DMS53 (cell line): ENCODE measurements around the gene STUM.
A peak's percentile ranks its signal among the peaks of the same experiment; 100 is the strongest.

Source experiments
- DNase-seq: peaks from one replicate; lab custom pipeline; 2025; lab: John Stamatoyannopoulos, UW

Gene STUM

GRCh38 chr1:226560243-226560642 lies 11.7 kb downstream of the STUM start:
- no peak for DNase-seq

- DNase-seq, result no peak
Observed at GRCh38 chr1:226562989-226563388, 14.4 kb downstream of the STUM start.

- no peak for DNase-seq
Observed at GRCh38 chr1:226563666-226564065, 15.1 kb downstream of the STUM start.

DNA sequence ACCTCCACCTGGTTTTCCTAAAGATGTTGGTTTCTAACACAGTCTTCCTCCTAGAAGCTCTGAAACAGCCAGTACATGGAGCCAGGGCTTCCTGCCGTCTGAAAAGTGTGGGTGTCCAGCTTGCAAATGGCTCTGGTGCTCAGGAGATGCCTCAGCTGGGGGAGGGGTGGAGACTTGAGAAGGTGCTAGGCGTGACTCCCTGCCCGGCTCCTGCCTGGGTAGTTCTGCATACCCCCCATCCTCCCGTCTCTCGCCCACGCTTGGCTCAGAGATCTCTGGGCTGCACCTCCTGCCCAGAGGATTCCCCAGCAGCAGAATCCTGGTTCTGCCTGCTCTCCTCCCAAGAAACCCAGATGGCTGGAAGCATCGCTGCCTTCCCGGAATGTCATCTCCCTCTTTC lies 16.9 kb downstream of the STUM start:
- DNase-seq, result no peak

DNA sequence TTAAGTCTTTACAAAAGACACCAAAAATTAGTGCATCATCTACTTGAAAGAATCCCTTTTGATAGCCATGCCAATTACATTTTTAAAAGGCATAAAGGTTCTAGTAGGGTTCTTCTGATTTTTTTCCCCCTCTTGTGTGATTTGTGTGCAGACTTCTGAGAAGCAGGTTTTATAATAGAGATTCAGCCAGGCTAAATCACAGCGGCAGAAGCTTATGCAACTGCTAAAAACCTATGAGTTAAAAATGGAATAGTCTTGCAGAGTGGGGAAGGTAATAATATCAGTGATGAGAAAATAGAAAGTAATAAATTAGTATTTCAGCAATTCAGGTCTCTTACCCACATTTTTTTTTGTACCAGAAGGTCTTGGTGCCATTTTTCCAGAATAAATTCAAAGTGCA lies 17.7 kb downstream of the STUM start:
- no peak for DNase-seq

DNA sequence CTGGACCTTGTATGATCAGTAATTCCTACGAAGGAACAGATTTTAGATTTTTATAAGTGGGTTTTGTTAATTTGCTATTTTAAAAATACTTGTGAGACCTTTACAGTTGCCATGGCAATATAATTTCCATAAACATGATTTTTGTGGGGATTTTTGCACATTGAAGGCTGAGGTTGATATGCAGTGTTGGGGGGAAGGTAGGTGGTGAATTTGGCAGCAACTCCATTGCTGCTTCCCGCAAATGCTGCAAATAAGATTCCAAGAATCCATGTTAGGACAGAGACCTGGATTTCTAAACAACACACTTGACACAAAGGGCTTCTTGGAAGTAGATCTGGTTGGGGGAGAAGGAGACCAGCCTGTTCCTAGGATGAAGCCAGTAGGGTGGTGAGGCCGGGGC lies 18.2 kb downstream of the STUM start:
- DNase-seq, result no peak

DNA sequence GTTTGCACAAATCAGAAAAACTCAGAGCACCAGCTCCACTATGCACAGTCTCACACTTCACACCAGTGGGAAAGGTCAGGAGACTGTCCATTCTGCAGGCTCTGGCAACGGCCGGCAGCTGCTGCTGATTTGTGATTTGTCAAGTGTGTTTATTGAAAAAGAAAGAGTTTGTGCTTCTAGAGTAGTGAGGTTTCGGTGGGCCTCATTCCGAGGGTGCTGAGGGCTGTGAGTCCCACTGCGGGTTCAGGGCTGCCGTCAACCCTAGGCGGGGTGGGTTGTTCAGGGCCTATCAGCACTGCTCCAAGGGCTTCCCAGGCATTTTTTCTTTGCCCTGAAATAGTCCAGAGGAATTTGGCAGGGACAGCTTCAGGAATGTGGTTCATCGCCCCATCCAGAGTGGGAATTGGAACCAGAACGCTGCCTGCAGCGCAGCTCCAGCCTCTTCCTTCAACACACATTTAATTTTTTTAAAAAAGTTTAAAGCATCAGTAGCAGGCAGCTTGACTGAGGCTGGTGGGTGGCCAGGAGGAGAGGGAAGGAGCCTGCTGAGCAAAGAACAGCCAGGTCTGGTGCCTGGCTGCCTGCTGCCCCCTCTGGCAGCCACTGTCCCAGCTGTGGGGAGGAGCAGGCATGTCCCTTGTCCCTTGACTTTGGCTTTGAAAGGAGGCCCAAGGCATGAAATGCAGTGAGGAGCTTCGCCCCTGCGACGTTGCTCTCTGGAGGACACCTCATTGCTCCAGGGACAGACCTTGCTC lies 19.7 kb downstream of the STUM start:
- DNase-seq, result peak; percentile 14

DNA sequence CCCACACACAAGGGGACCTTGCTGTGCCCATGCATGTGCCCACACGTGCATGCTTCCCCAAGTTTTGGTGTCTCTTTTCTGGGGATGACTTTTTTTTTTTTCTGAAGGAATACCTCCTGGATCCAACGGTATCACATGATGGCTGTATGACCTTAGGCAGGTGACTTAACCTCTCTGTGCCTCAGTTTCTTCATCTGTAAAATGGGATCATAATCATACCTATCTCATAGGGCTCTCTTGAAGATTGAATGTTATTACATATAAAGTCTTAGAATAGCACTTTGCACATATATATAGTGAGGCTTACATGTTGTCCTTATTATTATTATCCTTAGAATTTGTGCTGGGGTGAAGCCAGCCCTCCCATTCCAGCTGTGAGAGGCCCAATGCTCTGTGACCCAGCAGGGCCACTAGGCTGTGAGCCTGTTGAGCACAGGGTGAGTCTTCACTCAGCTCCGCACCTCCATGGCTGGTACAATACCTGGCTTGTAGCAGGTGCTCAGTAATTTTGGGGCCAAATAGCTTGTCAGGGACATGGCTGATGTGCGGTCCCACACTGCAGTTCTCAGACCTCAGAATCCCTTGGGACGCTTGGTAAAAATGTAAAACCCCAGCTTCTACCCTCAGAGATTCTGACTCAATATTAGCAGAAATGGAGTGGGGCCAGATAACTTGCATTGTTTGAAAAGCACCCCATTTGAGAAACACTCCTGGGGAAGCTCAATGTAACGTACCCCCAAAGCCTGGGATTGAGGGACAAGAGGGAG lies 20.6 kb downstream of the STUM start:
- no peak for DNase-seq

GRCh38 chr1:226569879-226570547 lies 21.4 kb downstream of the STUM start:
- DNase-seq, result peak; percentile 31

GRCh38 chr1:226571893-226572292 lies 23.3 kb downstream of the STUM start:
- DNase-seq, result peak; percentile 13

GRCh38 chr1:226572325-226572726 lies 23.8 kb downstream of the STUM start:
- no peak for DNase-seq

GRCh38 chr1:226574044-226574443 lies 25.5 kb downstream of the STUM start:
- no peak for DNase-seq

GRCh38 chr1:226574591-226575435 lies 26.2 kb downstream of the STUM start:
- no peak for DNase-seq

GRCh38 chr1:226575436-226575720 lies 26.8 kb downstream of the STUM start:
- no peak for DNase-seq

DNA sequence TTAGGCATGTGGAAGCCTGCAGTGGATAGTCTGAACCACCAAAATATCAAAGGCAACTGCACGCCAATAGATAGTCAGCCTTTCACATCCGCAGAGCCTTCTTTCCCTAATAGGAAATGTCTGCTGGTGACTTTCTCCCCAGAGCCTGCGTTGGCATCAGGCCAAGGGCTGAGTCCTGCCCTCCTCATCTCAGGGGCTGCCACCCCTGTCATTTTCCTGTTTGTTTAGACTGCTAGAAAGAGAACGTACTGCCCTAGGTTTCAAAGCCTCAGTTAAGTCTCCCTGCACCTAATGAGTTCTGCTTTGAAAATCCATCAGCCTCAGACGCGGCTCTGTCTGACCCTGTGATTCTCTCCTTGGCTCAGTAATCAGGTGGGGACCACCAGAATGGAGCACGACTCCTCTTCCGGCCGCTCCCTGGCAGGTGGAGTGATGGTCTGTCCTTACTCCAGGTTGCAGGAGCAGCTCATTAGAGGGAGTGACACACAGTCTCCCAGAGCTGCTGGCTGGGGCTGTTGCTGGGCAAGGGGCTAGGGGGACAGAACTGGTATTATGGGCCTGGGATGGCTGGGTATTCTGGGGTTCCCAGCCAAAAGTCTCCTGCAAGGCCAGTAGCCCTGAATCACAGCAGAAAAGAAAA lies 27.3 kb downstream of the STUM start:
- no peak for DNase-seq

DNA sequence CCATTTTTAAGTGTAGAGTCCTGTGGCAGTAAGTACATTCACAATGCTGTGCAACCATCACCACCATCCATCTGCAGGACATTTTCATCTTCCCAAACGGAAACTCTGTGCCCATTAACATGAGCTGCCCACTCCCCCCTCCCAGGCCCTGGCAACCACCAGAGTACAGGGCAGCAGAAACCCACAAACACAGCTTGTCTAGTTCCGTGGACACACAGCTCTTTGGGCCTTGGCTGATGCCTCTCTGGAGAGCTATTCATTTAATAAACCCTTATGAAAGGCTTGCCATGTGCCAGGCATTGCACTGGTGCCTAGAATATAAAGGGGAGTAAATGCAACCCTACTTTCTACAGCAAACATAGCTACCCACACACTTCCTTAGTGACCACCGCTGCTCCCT lies 28.0 kb downstream of the STUM start:
- no peak for DNase-seq

- no peak for DNase-seq
Observed at GRCh38 chr1:226577401-226578180, 29.0 kb downstream of the STUM start.

- no peak for DNase-seq
Observed at GRCh38 chr1:226578946-226579578, 30.5 kb downstream of the STUM start.

DNA sequence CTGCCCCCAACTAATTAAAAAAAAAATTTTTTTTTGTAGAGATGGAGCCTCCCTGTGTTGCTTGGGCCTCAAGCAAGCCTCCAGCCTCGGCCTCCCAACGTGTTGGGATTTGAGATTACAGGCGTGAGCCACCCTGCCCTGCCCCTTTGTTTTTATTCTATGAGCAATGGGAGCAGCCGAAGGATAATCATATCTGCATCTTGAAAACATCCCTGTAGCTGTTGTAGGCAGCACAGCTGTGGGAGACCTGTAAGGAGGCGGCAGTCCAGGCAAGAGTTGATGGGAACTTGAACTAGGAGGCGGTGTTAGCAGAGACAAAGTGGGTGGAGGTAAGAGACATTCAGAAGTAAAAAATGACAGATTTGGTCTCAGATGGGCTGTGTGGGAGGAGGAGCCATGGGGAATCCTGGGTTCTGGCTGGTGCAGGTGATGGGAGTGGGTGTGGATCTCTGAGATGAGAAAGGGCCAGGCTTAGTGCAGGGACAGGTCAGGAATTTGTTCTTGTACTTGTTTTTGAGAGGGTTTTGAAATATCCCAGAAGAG lies 31.3 kb downstream of the STUM start:
- DNase-seq, result no peak

DNA sequence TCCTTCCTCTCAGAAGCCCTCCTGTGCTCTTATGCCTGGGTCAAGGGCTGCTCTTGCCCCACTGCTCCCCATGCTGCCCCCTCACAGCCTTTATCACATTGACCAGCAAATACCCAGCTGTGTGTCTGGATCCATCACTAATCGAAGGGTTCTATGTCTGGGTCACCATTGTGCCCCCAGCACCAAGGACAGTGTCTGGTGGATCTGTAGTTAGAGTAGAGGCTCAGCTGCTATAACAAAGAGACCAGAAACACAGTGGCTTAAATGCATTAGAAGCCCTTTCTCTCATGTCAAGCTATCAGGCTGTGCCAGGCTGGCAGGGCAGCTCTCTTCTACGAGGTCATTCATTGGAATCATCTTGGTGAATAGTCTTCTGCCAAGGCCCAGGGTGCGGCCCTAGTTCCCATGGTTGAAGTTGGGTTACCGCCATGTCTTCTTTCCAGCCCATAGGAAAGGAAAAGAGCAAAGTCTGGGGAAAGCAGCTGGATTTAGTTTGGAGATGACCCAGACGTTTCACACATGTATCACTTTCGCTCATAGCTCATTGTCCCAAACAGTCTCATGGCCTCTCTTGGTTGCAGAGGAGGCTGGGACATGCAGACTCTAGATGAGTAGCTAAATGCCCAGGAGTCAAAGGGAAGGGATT lies 32.2 kb downstream of the STUM start:
- DNase-seq, result no peak
